MM.1S (cell line): ENCODE data around the gene PAQR5.

ENCODE experiments used
- EZH2 ChIP-seq: fragments of 300-600 bp; sonication (generic); optimal IDR thresholded peaks from 2 replicates; pipeline ENCODE3; 2017; ENCODE audit warnings: low read depth, mild to moderate bottlenecking, antibody characterized with exemption, low read length, mixed read lengths
- EZH2phosphoT487 ChIP-seq: fragments of 300-600 bp; sonication (generic); IDR thresholded peaks from 2 replicates; pipeline ENCODE4 v1.6.1; 2018; ENCODE audit warnings: antibody characterized with exemption, low read length
- TF ChIP-seq, protein P1 (sequence below): fragments of 300-600 bp; sonication (generic); IDR thresholded peaks from 2 replicates; pipeline ENCODE4 v1.5.1; 2016; ENCODE audit warnings: antibody characterized with exemption, low read length, mixed read lengths

GRCh38 chr15:69298354-69298696 is 387 bp upstream of the PAQR5 start:
- TF ChIP-seq, protein P1, sequence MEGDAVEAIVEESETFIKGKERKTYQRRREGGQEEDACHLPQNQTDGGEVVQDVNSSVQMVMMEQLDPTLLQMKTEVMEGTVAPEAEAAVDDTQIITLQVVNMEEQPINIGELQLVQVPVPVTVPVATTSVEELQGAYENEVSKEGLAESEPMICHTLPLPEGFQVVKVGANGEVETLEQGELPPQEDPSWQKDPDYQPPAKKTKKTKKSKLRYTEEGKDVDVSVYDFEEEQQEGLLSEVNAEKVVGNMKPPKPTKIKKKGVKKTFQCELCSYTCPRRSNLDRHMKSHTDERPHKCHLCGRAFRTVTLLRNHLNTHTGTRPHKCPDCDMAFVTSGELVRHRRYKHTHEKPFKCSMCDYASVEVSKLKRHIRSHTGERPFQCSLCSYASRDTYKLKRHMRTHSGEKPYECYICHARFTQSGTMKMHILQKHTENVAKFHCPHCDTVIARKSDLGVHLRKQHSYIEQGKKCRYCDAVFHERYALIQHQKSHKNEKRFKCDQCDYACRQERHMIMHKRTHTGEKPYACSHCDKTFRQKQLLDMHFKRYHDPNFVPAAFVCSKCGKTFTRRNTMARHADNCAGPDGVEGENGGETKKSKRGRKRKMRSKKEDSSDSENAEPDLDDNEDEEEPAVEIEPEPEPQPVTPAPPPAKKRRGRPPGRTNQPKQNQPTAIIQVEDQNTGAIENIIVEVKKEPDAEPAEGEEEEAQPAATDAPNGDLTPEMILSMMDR = no peak
- TF ChIP-seq EZH2phosphoT487 = no peak
- TF ChIP-seq EZH2 = no peak
